GM19023 (cell line): ENCODE data around the gene MNT.

Source experiments
- ATAC-seq: cut with Tn5 transposase; IDR thresholded peaks from one replicate; pipeline ENCODE4 v1.9.1; 2021; ENCODE audit warnings: mild to moderate bottlenecking, moderate library complexity; ENCODE audit not compliant: unreplicated experiment

Gene MNT

GRCh38 chr17:2335726-2336214 lies 65.1 kb downstream of the MNT start:
- no peak for ATAC-seq
